Vagina (tissue), 2 donors: Measurements from ENCODE around the gene TPO. TPM values are rescaled to one million over a fixed set of nuclear protein-coding genes. Genes with fewer than 3 reads are reported as not detected.

Source experiments
- DNase-seq, 2 donors: peaks; one replicate each; pipeline ENCODE4 v3.0.0-alpha.2; 2017; ENCODE audit errors: extremely low spot score in 2 of 2
- H3K27ac ChIP-seq: fragments of 200-600 bp; sonication (generic); one replicate; pipeline ENCODE4 v1.5.1; 2019
- H3K27me3 ChIP-seq: fragments of 200-600 bp; sonication (generic); one replicate; pipeline ENCODE4 v1.5.1; 2019
- H3K36me3 ChIP-seq, 2 donors: fragments of 200-600 bp; sonication (generic); one replicate each; pipeline ENCODE4 v1.5.1; 2017 to 2019
- H3K4me1 ChIP-seq: fragments of 200-600 bp; sonication (generic); one replicate; pipeline ENCODE4 v1.5.1; 2019
- H3K4me3 ChIP-seq, 2 donors: fragments of 200-600 bp; sonication (generic); 1 replicate in 1 of 2; 2 replicates in 1 of 2; pipeline ENCODE4 v1.5.1; 2016 to 2019
- H3K9me3 ChIP-seq: fragments of 200-600 bp; sonication (generic); one replicate; pipeline ENCODE4 v1.5.1; 2019
- CTCF ChIP-seq, 3 experiments: fragments of 450-650 bp in 2 of 3; fragments of 200-600 bp in 1 of 3; sonication (generic) in 1 of 3; IDR thresholded peaks; one replicate each; pipeline ENCODE4 v1.5.1; 2017 to 2019; ENCODE audit warnings: antibody characterized with exemption in 3 of 3, mild to moderate bottlenecking in 2 of 3, moderate library complexity in 2 of 3
- POLR2A ChIP-seq, 2 donors: fragments of 450-650 bp; IDR thresholded peaks; one replicate each; pipeline ENCODE4 v1.6.1; 2017; ENCODE audit warnings: antibody characterized with exemption in 2 of 2, mild to moderate bottlenecking in 2 of 2, moderate library complexity in 2 of 2
- POLR2AphosphoS5 ChIP-seq, 2 donors: sonication (generic); formaldehyde crosslinking; IDR thresholded peaks; one replicate each; pipeline ENCODE4 v1.9.0; 2017; ENCODE audit warnings: antibody characterized with exemption in 2 of 2, mild to moderate bottlenecking in 2 of 2, low read depth in 1 of 2; ENCODE audit not compliant: insufficient read depth in 1 of 2
- intact Hi-C: fragments of 100-400 bp; cut with DNase I; formaldehyde crosslinking; loops from one replicate; pipeline ENCODE4 v1.15.1; 2023
- total RNA-seq: library from RNA; depleted of rRNA; stranded (reverse); fragments of >200 nt; gene quantifications from one replicate; pipeline ENCODE4 v1.2.3, GENCODE V29; 2016

TPO gene
- total RNA-seq, 1 donor from 2014 or later: 2.0 TPM

GRCh38 chr2:1453561-1453960, 40.3 kb downstream of the TPO start:
- Histone ChIP-seq H3K36me3 (no peaks in the 10 kb centered on the region), H3K9me3 (no peaks in the 10 kb centered on the region), H3K4me1 (no peaks in the 10 kb centered on the region), H3K4me3 (no peak overlapping the region), H3K27me3 (no peaks in the 10 kb centered on the region), H3K27ac (no peak overlapping the region)
- no peak for DNase-seq
- TF ChIP-seq CTCF (IDR thresholded peaks at IDR 0.05) (no peak), POLR2AphosphoS5 (IDR thresholded peaks at IDR 0.05; ENCODE audit: insufficient read depth in 1 of 2, low read depth in 1 of 2) (no peak), POLR2A (IDR thresholded peaks at IDR 0.05) (no peak)
- intact Hi-C loops: no loop called here

GRCh38 chr2:1454346-1454745, 41.1 kb downstream of the TPO start:
- no peak overlapping the region for H3K27ac ChIP-seq
- no peaks in the 10 kb centered on the region for H3K9me3 ChIP-seq
- H3K36me3 ChIP-seq: no peaks in the 10 kb centered on the region
- intact Hi-C loops: no loop called here
- no peak overlapping the region for H3K4me3 ChIP-seq
- DNase-seq: no peak
- H3K27me3 ChIP-seq: no peaks in the 10 kb centered on the region
- TF ChIP-seq POLR2AphosphoS5 (IDR thresholded peaks at IDR 0.05; ENCODE audit: insufficient read depth in 1 of 2, low read depth in 1 of 2) (no peak), CTCF (IDR thresholded peaks at IDR 0.05) (no peak), POLR2A (IDR thresholded peaks at IDR 0.05) (no peak)
- H3K4me1 ChIP-seq: no peaks in the 10 kb centered on the region

GRCh38 chr2:1455466-1455865, 42.2 kb downstream of the TPO start:
- no peak for DNase-seq
- Histone ChIP-seq H3K36me3 (no peaks in the 10 kb centered on the region), H3K9me3 (no peaks in the 10 kb centered on the region), H3K27ac (no peak overlapping the region), H3K4me3 (no peak overlapping the region), H3K4me1 (no peaks in the 10 kb centered on the region), H3K27me3 (no peaks in the 10 kb centered on the region)
- intact Hi-C loops: no loop called here
- TF ChIP-seq POLR2AphosphoS5 (IDR thresholded peaks at IDR 0.05; ENCODE audit: insufficient read depth in 1 of 2, low read depth in 1 of 2) (no peak), POLR2A (IDR thresholded peaks at IDR 0.05) (no peak), CTCF (IDR thresholded peaks at IDR 0.05) (no peak)

- no peaks in the 10 kb centered on the region for H3K4me1 ChIP-seq
- no peak for DNase-seq
- H3K36me3 ChIP-seq: no peaks in the 10 kb centered on the region
- no peaks in the 10 kb centered on the region for H3K9me3 ChIP-seq
- intact Hi-C loops: no loop called here
- no peak overlapping the region for H3K4me3 ChIP-seq
- no peak overlapping the region for H3K27ac ChIP-seq
- no peaks in the 10 kb centered on the region for H3K27me3 ChIP-seq
- TF ChIP-seq CTCF (IDR thresholded peaks at IDR 0.05) (no peak), POLR2AphosphoS5 (IDR thresholded peaks at IDR 0.05; ENCODE audit: insufficient read depth in 1 of 2, low read depth in 1 of 2) (no peak), POLR2A (IDR thresholded peaks at IDR 0.05) (no peak)
These were observed 45.2 kb downstream of the TPO start for GRCh38 chr2:1458432-1458831.

DNA sequence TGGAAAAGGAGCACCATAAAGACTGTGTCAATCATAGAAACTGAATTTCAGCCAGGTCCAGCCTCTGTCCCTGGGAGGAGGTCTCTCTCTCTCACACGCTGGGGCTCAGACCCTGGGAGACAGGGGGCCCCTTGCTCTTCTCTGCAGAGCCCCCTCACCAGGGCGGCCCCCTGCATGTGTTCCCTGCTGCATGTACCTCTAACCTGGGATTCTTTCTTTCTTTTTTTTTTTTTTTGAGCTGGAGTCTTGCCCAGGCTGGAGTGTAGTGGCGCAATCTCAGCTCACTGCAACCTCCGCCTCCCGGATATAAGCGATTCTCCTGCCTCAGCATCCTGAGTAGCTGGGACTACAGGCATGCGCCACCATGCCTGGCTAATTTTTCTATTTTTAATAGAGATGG, 46.5 kb downstream of the TPO start:
- Histone ChIP-seq H3K4me3 (no peak overlapping the region), H3K36me3 (no peaks in the 10 kb centered on the region), H3K9me3 (no peaks in the 10 kb centered on the region), H3K4me1 (no peaks in the 10 kb centered on the region), H3K27me3 (no peaks in the 10 kb centered on the region), H3K27ac (no peak overlapping the region)
- intact Hi-C loops: no loop called here
- no peak for DNase-seq
- TF ChIP-seq CTCF (IDR thresholded peaks at IDR 0.05): no peak
